HG02763 (cell line): ENCODE results near the gene ANKRD13D.
A peak's percentile ranks its signal among the peaks of the same experiment; 100 is the strongest.
"Not testable (repeated sequence)": the region's sequence is repeated elsewhere in the genome, so short reads cannot be mapped to it uniquely, and the experiment has no call there.

Source experiments
- ATAC-seq: cut with Tn5 transposase; IDR thresholded peaks from one replicate; pipeline ENCODE4 v1.9.1; 2021; ENCODE audit warnings: mild to moderate bottlenecking, moderate library complexity; ENCODE audit not compliant: unreplicated experiment

ANKRD13D gene

GRCh38 chr11:67317205-67317887 is 28.2 kb downstream of the ANKRD13D start:
- peak; percentile 86 for ATAC-seq

DNA sequence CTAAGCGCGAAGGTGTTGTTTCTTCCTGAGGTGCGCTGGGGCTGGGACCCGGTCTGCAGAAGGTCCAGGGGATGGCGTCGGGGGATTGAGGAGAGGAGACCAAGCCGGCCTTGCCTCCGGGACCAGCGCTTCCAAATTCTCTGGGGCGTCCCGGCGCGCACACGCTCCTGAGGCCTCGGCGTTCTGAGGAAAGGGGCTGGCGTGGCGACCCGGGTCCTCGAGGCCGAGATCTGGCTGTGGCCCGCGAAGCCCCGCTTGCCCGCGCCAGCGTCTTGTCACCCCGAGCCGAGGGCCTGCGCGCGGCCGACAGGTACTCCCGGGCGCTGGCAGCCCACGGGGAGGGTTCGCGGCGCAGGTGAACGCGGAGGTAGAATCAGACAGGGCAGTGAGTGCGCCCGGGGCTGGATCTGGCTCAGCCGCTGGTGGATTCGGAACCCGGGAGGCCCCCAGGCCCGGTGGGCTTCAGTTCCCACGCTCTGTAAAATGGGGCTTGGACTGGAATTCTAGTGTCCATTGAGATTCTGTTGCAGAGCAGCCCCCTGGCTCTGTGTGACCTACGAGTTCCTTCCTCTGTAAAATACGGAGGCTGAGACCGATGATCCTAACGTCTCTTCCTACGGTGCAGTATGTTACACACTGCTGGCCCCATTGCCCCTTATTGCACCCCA is 28.9 kb downstream of the ANKRD13D start:
- ATAC-seq: peak; percentile 19

GRCh38 chr11:67318876-67319275 is 29.8 kb downstream of the ANKRD13D start:
- not testable (repeated sequence) for ATAC-seq

GRCh38 chr11:67320011-67320410 is 30.9 kb downstream of the ANKRD13D start:
- ATAC-seq: no peak

DNA sequence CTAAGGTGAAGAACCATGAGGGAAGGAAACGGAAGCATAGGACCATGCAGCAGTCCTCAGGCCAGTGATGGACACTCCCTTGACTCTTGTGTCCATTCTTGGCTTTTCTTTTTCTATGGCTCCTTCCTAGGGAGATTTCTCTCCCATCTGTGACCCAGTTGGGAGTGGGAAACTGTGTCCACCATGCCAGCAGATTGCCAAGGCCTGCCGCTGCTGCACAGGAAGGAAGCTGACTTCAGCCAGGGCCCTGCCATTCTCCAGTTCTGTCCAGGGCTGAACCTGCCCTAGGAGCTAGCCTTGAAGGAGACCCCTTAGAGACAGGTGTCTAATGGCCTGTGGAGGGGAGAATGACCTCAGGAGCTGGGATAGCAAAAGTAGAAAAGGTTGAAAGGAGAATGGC is 31.6 kb downstream of the ANKRD13D start:
- ATAC-seq: no peak

DNA sequence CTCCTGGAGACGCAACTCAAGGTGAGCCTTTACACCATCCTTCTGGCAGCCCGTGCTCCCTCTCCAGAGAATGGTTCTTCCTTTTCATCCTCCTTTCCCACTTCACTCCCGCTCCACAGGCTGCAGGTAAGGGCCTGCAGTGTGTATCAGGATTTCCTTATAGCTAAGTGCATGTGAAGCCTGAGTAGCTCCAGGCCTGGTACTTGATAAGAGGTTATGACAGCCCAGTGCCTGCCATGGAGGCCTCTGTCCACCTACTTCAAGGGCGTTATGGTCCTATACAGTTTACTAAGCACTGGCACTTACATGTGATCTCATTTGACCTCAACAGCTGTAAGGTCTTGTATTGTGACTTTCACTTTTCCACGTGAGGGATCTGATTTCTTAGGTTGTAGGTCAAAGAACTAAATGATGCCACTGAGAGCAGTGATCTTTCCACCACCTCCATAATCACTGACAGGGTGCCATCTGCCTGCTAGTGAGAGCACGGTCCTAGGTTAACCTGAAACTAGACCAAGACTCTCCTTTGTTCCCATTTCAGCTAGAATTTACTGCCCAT is 32.3 kb downstream of the ANKRD13D start:
- ATAC-seq: no peak

DNA sequence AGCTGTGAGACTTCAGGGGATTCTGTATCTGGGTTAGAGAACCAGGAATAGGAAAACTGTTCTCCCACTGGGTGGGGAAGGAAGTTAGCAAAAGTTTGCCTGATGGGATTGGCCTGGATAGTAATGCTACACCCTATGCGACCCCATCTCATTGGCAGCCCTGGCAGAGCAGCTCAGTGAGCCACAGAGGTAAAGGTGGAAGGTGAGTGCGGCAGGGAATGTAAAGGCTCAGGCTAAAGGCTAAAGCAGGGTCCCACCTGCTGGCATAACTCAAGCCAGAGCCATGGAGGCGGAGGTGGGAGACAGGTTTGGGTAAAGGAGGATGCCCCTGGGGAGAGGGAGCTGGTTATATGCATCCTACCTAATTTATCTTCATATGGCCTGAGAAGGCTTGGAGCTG is 32.9 kb downstream of the ANKRD13D start:
- no peak for ATAC-seq

DNA sequence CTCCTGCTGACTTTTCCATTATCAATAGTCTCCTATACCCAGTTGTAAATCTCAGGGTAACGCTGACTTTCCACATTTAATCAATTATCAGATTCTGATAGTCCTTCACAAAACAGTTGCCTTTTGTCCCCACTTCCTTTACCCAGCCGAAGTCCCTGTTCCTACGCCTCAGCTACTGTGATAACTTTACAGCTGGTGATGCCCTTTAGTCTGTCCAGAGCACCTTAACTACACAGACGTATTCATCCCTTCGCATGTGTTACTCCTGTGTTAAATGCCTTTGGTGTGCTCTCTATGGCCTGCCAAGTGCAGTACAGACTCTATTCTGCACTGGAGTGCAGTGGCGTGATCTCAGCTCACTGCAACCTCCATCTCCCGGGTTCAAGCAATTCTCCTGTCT is 34.4 kb downstream of the ANKRD13D start:
- no peak for ATAC-seq

GRCh38 chr11:67332081-67332691 is 43.1 kb downstream of the ANKRD13D start:
- ATAC-seq: no peak

- no peak for ATAC-seq
These were observed 48.2 kb downstream of the ANKRD13D start for GRCh38 chr11:67337257-67337656.

DNA sequence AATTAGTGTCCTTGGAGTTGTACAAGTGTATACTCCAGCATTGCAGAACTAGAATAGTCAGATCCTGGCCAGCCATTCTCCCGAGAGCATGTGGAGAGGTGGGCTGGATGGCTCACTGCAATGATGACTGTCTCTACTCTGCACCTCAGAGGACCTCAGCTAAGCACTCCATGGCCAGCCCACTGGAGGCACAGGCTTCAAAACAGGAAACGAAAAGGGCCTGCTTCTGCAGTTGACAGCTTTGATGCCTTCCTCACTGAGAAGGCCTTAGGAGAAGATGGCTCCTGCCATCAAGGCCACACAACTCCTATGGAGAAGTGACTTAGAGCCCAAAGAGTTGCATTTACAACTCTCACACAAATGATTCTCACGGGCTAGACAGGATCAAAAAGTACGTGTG is 55.2 kb downstream of the ANKRD13D start:
- no peak for ATAC-seq

GRCh38 chr11:67345247-67345919 is 56.3 kb downstream of the ANKRD13D start:
- no peak for ATAC-seq

DNA sequence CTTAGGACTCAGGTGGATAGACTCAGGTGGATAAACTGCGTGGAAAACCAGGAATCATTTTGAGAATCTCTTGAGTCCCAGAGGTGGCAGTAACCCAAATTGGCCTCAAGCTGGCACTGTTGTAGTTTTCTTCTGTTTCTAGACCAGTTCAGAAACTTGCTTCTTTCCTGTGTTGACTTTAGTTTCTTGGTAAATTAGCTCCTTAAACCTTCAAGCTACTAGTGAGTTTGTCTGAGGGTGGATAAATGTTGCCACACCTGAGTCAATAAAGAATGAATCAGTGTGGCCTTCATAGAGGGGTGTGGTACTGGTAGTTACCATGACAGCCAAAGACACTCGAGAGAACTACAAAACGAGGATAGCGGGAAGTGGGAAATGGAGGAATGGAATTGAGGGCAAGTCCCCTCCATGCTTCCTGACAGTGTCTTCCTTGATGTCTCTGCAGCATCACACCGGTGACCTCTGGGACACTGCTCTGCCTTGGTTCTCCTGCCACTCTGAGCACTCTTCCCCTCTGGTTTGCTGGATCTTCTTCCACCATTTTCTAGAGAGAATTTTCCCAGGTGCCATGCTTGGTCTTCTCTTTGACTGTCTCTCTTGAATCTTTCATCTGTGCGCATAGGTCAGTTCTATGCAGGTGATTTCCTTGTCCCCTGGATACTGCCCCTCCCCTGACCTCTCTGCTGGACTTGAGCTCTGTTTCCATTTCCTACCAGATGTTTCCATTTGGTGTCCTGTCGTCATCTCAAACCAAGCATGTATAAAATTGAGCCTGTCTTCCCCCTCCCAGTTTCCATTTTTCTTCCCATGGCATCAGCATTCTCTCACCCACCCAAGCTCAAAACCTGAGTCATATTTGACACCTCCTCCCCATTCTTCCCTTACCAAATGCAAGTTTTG is 57.1 kb downstream of the ANKRD13D start:
- no peak for ATAC-seq

DNA sequence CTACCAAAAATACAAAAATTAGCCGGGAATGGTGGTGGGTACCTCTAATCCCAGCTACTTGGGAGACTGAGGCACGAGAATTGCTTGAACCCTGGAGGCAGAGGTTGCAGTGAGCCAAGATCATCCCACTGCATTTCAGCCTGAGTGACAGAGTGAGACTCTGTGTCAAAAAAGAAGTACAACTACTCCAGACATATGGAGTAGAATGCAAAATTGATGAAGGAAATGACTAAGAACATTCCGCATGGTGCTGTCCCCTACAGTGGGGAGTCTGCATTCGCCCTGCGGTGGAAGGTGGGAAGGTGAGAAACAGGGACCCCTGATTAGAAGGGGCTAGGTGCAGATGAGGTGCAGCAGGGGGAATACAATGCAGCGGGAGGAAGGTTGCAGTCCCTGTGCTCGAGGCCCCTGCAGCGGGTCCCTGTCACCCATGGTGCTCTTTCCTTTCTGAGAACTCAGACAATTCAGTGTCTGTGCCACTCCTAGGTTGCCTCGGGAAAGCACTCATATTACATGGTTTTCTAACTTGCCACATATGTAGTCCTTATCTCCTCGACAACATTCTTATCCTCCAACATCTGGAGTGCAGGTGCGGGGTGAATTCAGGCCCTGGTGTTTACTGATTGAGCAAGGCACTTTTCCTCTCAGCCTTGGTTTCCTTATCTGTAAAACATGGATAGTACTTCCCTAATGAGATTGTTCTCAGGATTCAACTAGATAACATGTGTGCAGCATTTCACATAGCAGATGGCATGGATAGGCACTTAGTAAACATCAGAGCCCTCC is 59.1 kb downstream of the ANKRD13D start:
- ATAC-seq: no peak

- ATAC-seq: no peak
These were observed 59.9 kb downstream of the ANKRD13D start for GRCh38 chr11:67349036-67349435.

DNA sequence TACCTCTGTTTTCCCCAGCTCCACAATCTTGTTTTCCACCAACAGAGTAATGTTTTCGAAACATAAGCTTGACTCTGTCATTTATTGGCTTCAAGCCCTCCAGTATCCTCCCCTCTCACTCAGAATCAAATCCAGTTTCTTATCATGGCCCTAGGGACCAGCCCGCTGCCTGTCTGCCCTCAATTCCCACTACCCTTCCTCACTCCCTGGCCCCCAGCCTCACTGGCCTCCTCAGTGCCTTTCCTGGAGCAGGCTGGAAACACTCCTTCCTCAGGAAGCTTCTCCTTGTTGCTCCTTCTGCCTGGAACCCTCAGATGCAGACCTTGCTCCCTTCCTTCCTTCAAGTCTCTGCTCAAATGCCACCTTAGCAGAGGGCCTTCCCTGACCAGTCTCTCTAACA is 60.4 kb downstream of the ANKRD13D start:
- ATAC-seq: no peak

GRCh38 chr11:67349928-67350465 is 60.9 kb downstream of the ANKRD13D start:
- no peak for ATAC-seq

DNA sequence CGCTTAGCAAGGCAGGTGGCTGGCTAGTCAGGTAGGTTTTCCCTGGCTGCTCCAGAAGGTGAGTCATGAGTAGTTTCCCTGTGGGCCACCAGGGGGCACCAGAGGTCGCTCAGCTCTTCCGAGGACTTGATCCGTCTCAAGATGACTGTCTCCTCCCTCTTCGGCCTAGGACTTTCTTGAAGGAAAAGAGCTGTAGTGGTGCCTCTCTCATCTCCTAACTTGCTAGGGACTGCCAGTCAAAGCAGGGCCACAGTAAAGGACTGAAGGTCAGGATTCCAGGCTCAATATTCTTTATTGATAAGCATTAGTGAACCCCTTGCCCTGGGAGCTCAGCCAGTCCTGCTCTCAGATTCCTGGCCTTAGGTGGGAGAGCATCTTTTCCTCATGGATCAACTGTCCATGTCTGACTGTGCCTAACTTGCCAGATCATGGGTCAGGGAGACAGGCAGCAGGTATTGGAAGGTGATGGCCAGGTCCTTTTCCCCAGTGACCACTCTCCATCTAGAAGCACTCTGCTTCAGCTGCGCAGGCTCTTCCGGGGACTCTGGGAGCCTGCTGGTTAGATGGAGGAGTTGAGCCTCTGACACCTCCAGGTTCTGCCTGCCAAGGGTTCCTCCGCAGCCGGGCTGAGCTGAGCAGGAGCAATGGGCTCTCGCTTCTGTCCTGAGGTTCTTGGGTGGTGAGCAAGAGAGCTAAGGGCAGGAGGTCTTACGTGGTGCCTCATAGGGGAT is 62.3 kb downstream of the ANKRD13D start:
- no peak for ATAC-seq
